HUDEP-2 (cell line): ENCODE results near the gene CCDC86.
"Not testable (repeated sequence)": the region's sequence is repeated elsewhere in the genome, so short reads cannot be mapped to it uniquely, and the experiment has no call there.

Experiments used
- DNase-seq, 76 experiments: peaks; one replicate each; lab custom pipeline; 2025; ENCODE audit not compliant: unreplicated experiment in 76 of 76; lab: John Stamatoyannopoulos, UW

Gene CCDC86

GRCh38 chr11:60841797-60842667, at the start of gene CCDC86:
Gene CCDC86 (plus strand): TSS chr11:60842113. CDS start chr11:60842125, 12 bp downstream.
- peak in 74 of 76 experiments; percentile 69 to 97 (median 92) for DNase-seq

GRCh38 chr11:60792521-60792920, 49.4 kb upstream of the CCDC86 start:
- no peak for DNase-seq

GRCh38 chr11:60795291-60795690, 46.6 kb upstream of the CCDC86 start:
- no peak for DNase-seq

- no peak for DNase-seq
These were observed 43.9 kb upstream of the CCDC86 start for GRCh38 chr11:60797846-60798630.

GRCh38 chr11:60798631-60799030, 43.3 kb upstream of the CCDC86 start:
- DNase-seq, result no peak

GRCh38 chr11:60801194-60801593, 40.7 kb upstream of the CCDC86 start:
- no peak for DNase-seq

- no peak for DNase-seq
These were observed 38.5 kb upstream of the CCDC86 start for GRCh38 chr11:60803273-60803936.

- DNase-seq, result no peak
These were observed 32.7 kb upstream of the CCDC86 start for GRCh38 chr11:60809249-60809648.

GRCh38 chr11:60809691-60810090, 32.2 kb upstream of the CCDC86 start:
- no peak for DNase-seq

GRCh38 chr11:60810151-60810550, 31.8 kb upstream of the CCDC86 start:
- no peak for DNase-seq

- DNase-seq, result no peak
These were observed 31.3 kb upstream of the CCDC86 start for GRCh38 chr11:60810569-60810968.

GRCh38 chr11:60813324-60813723, 28.6 kb upstream of the CCDC86 start:
- DNase-seq, result no peak

- DNase-seq, result no peak
These were observed 27.8 kb upstream of the CCDC86 start for GRCh38 chr11:60814112-60814511.

- no peak for DNase-seq
These were observed 25.2 kb upstream of the CCDC86 start for GRCh38 chr11:60816590-60817157.

- no peak for DNase-seq
These were observed 23.9 kb upstream of the CCDC86 start for GRCh38 chr11:60818057-60818456.

- DNase-seq, result no peak
These were observed 19.9 kb upstream of the CCDC86 start for GRCh38 chr11:60821827-60822599.

GRCh38 chr11:60823745-60824306, 18.1 kb upstream of the CCDC86 start:
- DNase-seq, result not testable (repeated sequence)

- DNase-seq, result no peak
These were observed 16.8 kb upstream of the CCDC86 start for GRCh38 chr11:60825118-60825517.

GRCh38 chr11:60825790-60826189, 16.1 kb upstream of the CCDC86 start:
- no peak for DNase-seq
